GM15510 (cell line): ENCODE results near the gene MAP3K19.

Experiments
- POLR2A ChIP-seq: IDR thresholded peaks from 3 replicates; pipeline ENCODE4 v1.6.1; 2011; ENCODE audit warnings: borderline replicate concordance; ENCODE audit not compliant: insufficient read length; ENCODE audit errors: extremely low read depth

The MAP3K19 gene

DNA sequence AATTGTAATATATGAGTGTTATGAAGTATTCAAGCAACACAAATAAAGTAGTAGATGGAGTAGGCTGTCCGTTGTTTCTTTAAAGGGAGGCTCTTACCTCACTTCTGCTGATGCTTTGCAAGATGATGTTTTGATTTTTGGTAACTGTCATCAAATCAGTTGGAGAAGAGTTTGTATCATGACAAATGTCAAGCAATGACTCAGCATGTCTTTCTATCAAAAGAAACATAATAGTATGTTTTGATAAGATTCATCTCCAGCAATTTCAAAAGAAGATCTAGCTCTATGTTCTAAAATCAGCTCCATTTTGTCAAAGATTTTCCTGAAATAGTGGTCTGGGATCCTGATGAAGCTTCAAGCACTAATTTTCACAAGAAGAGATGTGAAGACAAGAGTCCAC is 25.6 kb downstream of the MAP3K19 start:
- no peak for TF ChIP-seq POLR2A

DNA sequence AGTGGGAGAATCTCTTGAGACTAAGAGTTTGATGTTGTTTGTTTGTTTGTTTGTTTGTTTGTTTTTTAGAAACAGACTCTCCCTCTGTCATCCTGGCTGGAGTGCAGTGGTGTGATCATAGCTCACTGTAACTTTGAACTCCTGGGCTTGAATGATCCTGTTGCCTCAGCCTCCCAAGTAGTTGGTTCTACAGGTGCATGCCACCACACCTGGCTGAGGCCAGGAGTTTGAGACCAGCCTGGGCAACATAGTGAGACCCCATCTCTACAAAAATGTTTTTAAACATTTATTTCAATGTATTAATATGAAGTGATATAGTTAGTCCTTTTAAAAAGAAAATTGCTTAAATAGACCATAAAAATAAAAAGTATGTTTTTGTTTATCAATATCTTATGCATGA is 35.6 kb downstream of the MAP3K19 start:
- no peak for TF ChIP-seq POLR2A

DNA sequence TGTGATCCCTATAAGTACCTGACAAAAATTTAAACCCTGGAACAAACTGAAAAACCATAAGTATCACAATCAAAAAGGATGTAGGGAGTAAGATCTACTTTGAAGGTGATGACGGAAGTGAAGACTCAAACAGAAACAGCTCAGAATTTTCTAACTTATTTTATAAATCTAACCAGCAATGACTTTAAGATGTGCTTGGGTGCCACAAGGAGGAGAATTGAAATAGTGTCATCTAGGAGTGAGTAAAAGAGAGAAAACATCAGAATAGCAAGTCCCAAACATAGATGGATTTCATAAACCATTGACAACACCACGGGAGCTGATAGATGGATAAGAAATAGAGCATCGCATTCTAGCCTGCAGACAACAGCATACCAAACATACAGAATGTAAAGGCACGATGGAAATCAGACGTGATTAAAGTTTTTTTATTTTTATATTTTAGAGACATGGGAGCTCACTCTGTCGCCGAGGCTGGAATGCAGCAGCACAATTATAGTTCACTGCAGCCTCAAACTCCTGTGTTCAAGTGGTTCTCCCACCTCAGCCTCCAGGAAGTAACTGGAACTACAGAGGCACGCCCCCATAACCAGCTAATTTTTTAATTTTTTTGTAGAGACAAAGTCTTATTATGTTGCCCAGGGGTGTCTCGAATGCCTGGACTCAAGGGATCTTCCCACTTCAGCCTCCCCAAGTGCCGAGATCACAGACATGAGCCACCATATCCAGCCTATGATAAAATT is 36.9 kb downstream of the MAP3K19 start:
- TF ChIP-seq POLR2A, result no peak

GRCh38 chr2:135009339-135009738 is 37.9 kb downstream of the MAP3K19 start:
- TF ChIP-seq POLR2A, result no peak

DNA sequence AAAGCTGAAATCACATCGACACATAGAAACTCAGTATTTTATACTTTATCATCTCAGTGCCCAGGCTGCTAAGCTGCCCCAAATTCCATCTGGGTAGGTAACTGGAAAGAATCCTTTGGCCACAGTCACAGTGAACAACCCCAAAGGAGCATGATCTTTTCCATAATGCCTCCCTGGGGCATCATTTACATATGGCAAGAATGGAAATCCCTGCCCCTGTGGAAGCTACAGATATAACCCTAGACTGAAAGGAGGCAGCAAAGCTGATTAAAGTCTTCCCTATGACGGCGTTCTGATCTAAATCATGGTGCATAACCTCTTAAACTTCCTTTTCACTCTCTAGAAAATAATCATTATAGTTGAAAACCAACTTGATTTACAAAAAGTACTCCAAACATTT is 41.5 kb downstream of the MAP3K19 start:
- TF ChIP-seq POLR2A, result no peak

GRCh38 chr2:135004005-135004746 is 43.1 kb downstream of the MAP3K19 start:
- no peak for TF ChIP-seq POLR2A

GRCh38 chr2:135002836-135003235 is 44.4 kb downstream of the MAP3K19 start:
- TF ChIP-seq POLR2A, result no peak

GRCh38 chr2:134999521-134999920 is 47.7 kb downstream of the MAP3K19 start:
- no peak for TF ChIP-seq POLR2A

DNA sequence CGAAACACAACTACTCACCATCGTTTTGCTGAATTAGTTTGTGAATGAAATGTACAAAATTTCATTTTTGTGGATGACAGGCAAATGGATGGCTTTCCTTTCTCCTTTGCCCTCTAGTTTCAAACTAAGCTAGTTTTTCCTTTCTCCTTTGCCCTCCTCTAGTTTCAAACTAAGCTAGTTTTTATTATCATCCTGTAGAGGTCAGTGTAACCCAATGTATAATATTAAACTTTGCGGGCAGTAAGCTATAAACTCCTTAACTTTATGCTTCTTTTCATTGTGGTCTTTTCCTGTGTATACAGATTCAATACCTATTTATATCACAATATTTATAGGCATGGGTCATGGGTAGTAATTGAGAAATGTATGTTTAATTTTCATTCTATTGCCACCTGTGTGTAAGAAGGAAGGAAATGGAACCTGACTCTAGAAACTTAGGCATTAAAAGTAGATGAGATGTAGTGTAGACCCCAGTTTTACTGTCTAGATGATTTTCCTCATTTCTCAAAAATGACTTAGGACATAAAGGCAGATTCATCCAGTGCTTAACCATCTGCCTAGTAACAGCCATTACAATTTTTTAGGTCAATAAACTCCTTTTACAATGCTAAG is 58.1 kb downstream of the MAP3K19 start:
- no peak for TF ChIP-seq POLR2A

GRCh38 chr2:134985061-134985460 is 62.2 kb downstream of the MAP3K19 start:
- no peak for TF ChIP-seq POLR2A

GRCh38 chr2:134982603-134983002 is 64.6 kb downstream of the MAP3K19 start:
- TF ChIP-seq POLR2A, result no peak

DNA sequence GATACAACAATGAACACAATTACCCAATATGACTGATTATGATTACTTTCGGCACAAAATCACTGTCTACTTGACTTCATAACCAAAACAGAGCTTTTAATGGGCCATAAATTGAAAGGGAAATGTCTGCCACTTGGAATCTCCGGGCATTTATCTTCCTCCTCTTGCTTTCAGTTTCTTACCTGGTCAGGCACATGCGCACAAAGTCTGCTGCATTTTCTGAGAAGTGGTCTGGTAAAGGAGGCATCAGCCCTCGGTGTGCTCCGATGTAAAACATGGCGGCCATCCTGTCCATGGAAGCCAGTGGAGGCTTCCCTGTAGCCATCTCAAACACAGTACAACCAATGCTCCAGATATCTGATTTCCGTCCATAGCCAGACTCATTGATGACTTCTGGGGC is 66.6 kb downstream of the MAP3K19 start:
- no peak for TF ChIP-seq POLR2A

DNA sequence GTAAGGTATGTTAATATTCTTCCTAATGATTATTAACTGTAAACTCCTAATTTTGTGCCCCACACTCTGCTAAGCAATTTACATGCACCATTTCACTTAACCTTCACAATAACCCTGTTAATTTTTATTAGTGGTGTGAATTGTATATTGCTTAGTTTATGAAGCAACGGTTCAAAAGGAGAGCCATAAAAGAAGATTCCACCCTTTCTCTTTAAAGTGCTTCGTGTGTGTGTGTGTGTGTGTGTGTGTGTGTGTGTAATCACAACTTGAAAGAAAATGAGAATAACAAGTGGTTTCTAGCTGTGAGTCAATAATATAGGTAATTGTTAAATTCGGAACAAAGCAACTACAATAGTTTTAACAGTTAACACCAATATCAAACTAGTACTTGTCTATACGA is 68.0 kb downstream of the MAP3K19 start:
- TF ChIP-seq POLR2A, result no peak

GRCh38 chr2:134976074-134976702 is 71.1 kb downstream of the MAP3K19 start:
- TF ChIP-seq POLR2A, result no peak

DNA sequence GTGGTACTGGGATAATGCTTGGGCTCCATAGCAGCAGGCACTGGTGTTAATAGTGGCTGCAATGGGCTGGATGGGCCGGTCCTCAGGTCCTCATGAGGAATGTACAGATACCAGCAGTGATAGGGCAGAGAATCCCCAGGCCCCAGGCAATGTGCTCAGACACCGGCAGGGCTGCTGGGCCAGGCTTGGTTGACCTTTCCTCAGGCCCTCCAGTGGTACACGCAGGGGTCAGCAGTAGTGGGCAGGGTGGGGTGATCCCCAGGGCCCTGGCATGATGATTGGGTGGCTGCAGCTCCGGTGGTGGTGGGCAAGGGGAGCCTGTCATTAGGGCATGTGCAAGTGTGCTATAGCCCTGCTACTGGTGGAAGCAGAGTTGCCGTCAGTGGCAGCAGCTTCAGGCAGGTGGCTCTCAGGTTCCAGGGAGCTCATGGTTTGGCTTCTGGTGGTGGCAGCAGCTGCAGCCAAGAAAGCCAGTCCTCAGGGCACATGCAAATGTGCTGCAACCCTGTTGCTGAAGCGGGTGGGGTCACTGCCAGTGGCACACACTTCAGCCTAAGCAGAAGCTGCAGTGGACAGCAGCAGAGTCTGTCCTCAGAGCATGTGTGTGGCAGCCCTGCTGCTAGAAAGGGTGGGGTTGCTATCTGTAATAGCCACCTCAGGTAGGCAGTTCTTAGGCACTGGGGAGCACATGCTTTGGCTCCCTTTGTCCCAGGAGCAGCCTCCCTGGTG is 71.8 kb downstream of the MAP3K19 start:
- TF ChIP-seq POLR2A, result no peak

GRCh38 chr2:134973241-134974138 is 73.8 kb downstream of the MAP3K19 start:
- no peak for TF ChIP-seq POLR2A
